Common myeloid progenitor, CD34-positive (primary cell): Measurements from ENCODE around the gene MSANTD3.
A peak's percentile ranks its signal among the peaks of the same experiment; 100 is the strongest.

Experiments
- CTCF ChIA-PET: fragments of 350-600 bp; sonication (Branson Sonifier 250); formaldehyde crosslinking; loops from one replicate; lab custom pipeline; 2021; ENCODE audit warnings: antibody characterized with exemption; lab: Charles Lee
- POLR2A ChIA-PET: fragments of 350-600 bp; sonication (Branson Sonifier 250); formaldehyde crosslinking; loops from one replicate; lab custom pipeline; 2021; ENCODE audit warnings: antibody characterized with exemption; lab: Charles Lee
- DNase-seq, 3 donors: peaks; one replicate each; pipeline versions ENCODE4 v3.0.0 to v3.0.0-alpha.2; 2013
- H3K27ac ChIP-seq, 2 experiments: 1 replicate in 1 of 2; 2 replicates in 1 of 2; pipeline ENCODE4 v1.7.0; 2013; ENCODE audit warnings: inconsistent platforms in 2 of 2, low read length in 2 of 2, mild to moderate bottlenecking in 2 of 2, low read depth in 1 of 2, moderate library complexity in 1 of 2; ENCODE audit not compliant: severe bottlenecking in 2 of 2, insufficient read depth in 1 of 2, poor library complexity in 1 of 2
- H3K27me3 ChIP-seq, 5 experiments: replicated peaks in 2 of 5; 1 replicate in 3 of 5; 2 replicates in 2 of 5; pipeline versions ENCODE4 v1.6.1 to v1.7.0; 2013; ENCODE audit warnings: low read length in 4 of 5, mild to moderate bottlenecking in 2 of 5, moderate library complexity in 2 of 5, inconsistent platforms in 1 of 5; ENCODE audit not compliant: insufficient read depth in 5 of 5, control insufficient read depth in 4 of 5
- H3K36me3 ChIP-seq, 4 experiments: 1 replicate in 2 of 4; 2 replicates in 2 of 4; pipeline versions ENCODE4 v1.6.1 to v1.7.0; 2013; ENCODE audit warnings: low read length in 3 of 4, control low read depth in 1 of 4, mild to moderate bottlenecking in 1 of 4; ENCODE audit not compliant: control insufficient read depth in 4 of 4, insufficient read depth in 4 of 4
- H3K4me1 ChIP-seq, 4 experiments: 1 replicate in 3 of 4; 2 replicates in 1 of 4; pipeline versions ENCODE4 v1.6.1 to v1.7.1; 2013; ENCODE audit warnings: low read length in 3 of 4, mild to moderate bottlenecking in 3 of 4, control low read depth in 1 of 4, inconsistent platforms in 1 of 4, moderate library complexity in 1 of 4; ENCODE audit not compliant: control insufficient read depth in 4 of 4, insufficient read depth in 4 of 4; ENCODE audit errors: control extremely low read depth in 1 of 4
- H3K4me3 ChIP-seq, 7 experiments: 1 replicate in 4 of 7; 2 replicates in 3 of 7; pipeline versions ENCODE4 v1.5.1 to v1.7.0; 2013; ENCODE audit warnings: mild to moderate bottlenecking in 7 of 7, low read length in 6 of 7, moderate library complexity in 6 of 7, inconsistent platforms in 2 of 7, low read depth in 2 of 7, control low read depth in 1 of 7; ENCODE audit not compliant: insufficient read depth in 4 of 7, control insufficient read depth in 1 of 7; ENCODE audit errors: extremely low read depth in 1 of 7
- H3K9me3 ChIP-seq, 5 experiments: 1 replicate in 4 of 5; 2 replicates in 1 of 5; pipeline versions ENCODE4 v1.6.1 to v1.7.1; 2013; ENCODE audit warnings: low read length in 4 of 5, mild to moderate bottlenecking in 2 of 5, inconsistent platforms in 1 of 5, low read depth in 1 of 5, moderate library complexity in 1 of 5; ENCODE audit not compliant: control insufficient read depth in 4 of 5, insufficient read depth in 2 of 5; ENCODE audit errors: control extremely low read depth in 1 of 5
- WGBS: methylation state at CpG from one replicate; pipeline ENCODE4 v1.1.5; 2013; ENCODE audit not compliant: insufficient coverage; 5-methylcytosine and 5-hydroxymethylcytosine counted together

The MSANTD3 gene

DNA sequence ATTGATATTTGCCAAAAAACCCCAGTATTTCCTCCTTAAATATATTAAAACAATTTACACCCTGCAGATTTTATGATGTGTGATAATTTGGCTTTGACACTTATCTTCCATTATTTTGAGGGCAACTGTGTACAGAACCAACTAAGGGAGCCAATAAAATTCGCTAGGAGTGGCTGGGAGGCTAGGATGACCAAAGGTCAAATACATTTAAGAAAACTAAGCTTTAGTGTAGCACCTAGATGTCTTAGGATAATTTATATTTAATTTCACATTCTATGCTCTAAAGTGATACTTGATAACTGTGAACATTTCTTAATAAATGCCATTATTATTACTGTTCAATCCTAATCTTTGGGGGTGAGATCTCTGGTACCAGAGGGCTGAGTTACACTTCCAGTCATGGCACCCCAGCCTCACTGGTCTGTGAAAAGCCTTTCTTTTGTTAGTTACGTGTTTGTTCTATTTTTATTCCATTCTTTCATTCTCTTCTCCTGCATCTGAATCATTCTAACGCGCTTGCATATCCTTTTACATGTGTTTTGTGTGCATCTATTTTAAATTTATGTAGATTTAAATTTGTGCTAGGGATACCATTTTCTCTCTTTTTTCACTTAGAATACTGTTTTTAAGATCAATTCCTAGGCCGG lies 19.1 kb downstream of the MSANTD3 start:
- 100% methylated on average over 1 of the region's 5 CpGs for WGBS
- no peak for DNase-seq
- CTCF ChIA-PET = interaction anchor here (0.7 to 6.9 kb wide), 3 partner anchors 8 to 98 kb away, joined by 3 to 34 read pairs (median 6); no protein-coding TSS in a partner anchor
- no peak overlapping the region for H3K27ac ChIP-seq
- peaks cover 4 to 27% (median 14%) of the 10 kb centered on the region in 4 experiments for H3K36me3 ChIP-seq
- H3K9me3 ChIP-seq = no peaks in the 10 kb centered on the region
- H3K4me1 ChIP-seq = peaks cover 0 to 12% (median 3%) of the 10 kb centered on the region in 4 experiments
- H3K27me3 ChIP-seq = no peaks in the 10 kb centered on the region
- H3K4me3 ChIP-seq = no peak overlapping the region
- POLR2A ChIA-PET = no interaction called here

DNA sequence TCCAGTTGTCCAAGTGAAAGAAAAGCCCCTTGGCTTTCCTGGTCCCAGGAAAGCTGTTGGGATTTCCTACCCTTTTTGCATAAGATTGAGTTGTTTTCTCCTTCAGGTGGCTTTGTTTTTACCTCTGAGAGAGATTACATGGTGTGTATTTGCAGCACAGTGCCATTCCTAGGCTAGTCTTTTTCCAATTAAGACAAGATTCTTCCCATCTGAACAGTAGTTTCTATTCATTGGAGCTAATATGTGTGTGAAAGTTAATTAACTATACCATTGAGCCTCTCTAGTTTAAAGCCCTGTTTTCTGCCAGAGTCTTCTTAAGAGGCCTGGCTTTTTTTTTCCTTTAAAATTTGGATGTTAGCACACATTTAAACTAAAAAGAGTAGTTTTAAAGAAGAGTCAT lies 20.1 kb downstream of the MSANTD3 start:
- Histone ChIP-seq H3K27ac (no peak overlapping the region), H3K36me3 (peaks cover 7 to 28% (median 18%) of the 10 kb centered on the region in 4 experiments), H3K4me1 (peaks cover 0 to 12% (median 3%) of the 10 kb centered on the region in 4 experiments), H3K9me3 (peaks cover 0 to 3% (median 0%) of the 10 kb centered on the region in 5 experiments), H3K4me3 (no peak overlapping the region), H3K27me3 (no peaks in the 10 kb centered on the region)
- no peak for DNase-seq
- POLR2A ChIA-PET = no interaction called here
- CTCF ChIA-PET = interaction anchor here (1.9 to 6.9 kb wide), 2 partner anchors 9 to 12 kb away, joined by 6 to 34 read pairs; no protein-coding TSS in a partner anchor

DNA sequence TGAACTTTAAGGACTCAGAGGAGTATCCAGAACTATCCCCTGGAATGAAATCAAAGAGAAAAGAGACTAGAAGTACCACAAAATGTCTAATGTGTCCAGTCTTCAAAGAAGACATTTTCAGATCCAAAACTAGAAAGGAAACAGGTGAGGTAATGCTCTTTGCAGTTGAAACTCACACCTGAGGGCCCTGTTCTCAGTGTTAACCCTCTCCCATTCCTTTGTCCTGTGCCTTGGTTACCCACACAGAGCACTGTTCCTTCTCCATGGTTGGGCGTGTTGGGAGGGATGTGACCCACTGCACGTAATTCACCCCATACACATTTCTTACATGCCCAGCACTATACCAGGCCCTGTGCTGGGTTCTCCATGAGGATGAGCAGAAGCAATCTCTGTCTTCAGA lies 21.3 kb downstream of the MSANTD3 start:
- no peak for DNase-seq
- no peaks in the 10 kb centered on the region for H3K27me3 ChIP-seq
- ChIA-PET POLR2A (no interaction called here), CTCF (interaction anchor here (6.9 kb wide), 1 partner anchor 10 kb away, joined by 34 read pairs; no protein-coding TSS in a partner anchor)
- WGBS = no CpG with 5 or more reads among the region's 2 CpGs
- peaks cover 8 to 35% (median 25%) of the 10 kb centered on the region in 4 experiments for H3K36me3 ChIP-seq
- no peak overlapping the region for H3K27ac ChIP-seq
- H3K4me3 ChIP-seq = no peak overlapping the region
- peaks cover 0 to 9% (median 4%) of the 10 kb centered on the region in 5 experiments for H3K9me3 ChIP-seq
- peaks cover 0 to 12% (median 3%) of the 10 kb centered on the region in 4 experiments for H3K4me1 ChIP-seq

DNA sequence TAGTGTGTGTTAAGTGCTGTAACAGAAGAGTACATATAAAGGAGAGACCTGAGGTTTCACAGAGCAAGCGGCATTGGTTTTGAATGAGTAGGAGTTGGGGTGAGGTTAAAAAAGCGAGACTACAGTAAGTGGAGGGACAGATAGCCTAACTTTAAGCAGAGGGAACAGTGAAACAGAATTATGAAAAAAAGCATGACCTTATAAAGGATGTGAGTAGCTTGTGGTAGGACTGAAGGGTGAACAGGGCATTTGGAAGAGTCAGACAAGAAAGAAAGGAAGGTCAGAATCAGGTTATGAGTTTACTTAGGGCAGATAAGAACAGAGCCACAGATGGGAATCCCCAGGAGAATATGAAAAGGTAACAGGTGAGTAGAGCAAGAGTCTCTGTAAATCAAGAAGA lies 22.5 kb downstream of the MSANTD3 start:
- H3K4me1 ChIP-seq = peaks cover 0 to 2% (median 0%) of the 10 kb centered on the region in 4 experiments
- H3K9me3 ChIP-seq = peaks cover 0 to 9% (median 4%) of the 10 kb centered on the region in 5 experiments
- POLR2A ChIA-PET = interaction anchor here (0.6 kb wide), 1 partner anchor 69 kb away, joined by 3 read pairs; no protein-coding TSS in a partner anchor
- H3K27ac ChIP-seq = no peak overlapping the region
- peaks cover 8 to 41% (median 28%) of the 10 kb centered on the region in 4 experiments for H3K36me3 ChIP-seq
- no peaks in the 10 kb centered on the region for H3K27me3 ChIP-seq
- no peak overlapping the region for H3K4me3 ChIP-seq
- WGBS = 100% methylated on average over 2 of the region's 2 CpGs
- no peak for DNase-seq
- CTCF ChIA-PET = interaction anchor here (6.9 kb wide), 1 partner anchor 11 kb away, joined by 34 read pairs; no protein-coding TSS in a partner anchor

DNA sequence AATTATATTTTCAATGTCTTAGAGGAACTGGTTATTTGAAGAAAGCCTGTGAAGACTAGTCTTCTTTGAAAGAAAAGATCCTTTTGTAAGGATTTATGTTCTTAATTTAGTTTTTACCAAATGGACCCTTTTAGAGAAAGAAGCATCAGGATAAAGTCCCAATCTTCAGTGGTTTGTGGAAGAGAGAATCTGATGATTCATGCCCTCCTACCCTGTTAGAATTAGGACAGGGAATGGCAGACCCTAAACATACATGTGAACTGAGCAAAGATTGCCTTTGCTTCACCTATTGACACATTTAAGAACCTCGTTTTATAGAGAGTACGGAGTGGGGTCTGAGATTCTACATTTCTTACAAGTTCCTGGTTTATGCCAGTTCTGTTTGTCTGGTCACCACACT lies 26.0 kb downstream of the MSANTD3 start:
- ChIA-PET CTCF (interaction anchor here (1.4 to 1.6 kb wide), 2 partner anchors 13 kb away, joined by 3 to 4 read pairs; no protein-coding TSS in a partner anchor), POLR2A (no interaction called here)
- Histone ChIP-seq H3K9me3 (peaks cover 0 to 9% (median 4%) of the 10 kb centered on the region in 5 experiments), H3K36me3 (peaks cover 7 to 40% (median 24%) of the 10 kb centered on the region in 4 experiments), H3K4me1 (no peaks in the 10 kb centered on the region), H3K4me3 (peak overlapping the region in 1 of 7 experiments; percentile 6), H3K27me3 (no peaks in the 10 kb centered on the region), H3K27ac (no peak overlapping the region)
- no peak for DNase-seq
- WGBS = 100% methylated on average over 2 of the region's 2 CpGs

DNA sequence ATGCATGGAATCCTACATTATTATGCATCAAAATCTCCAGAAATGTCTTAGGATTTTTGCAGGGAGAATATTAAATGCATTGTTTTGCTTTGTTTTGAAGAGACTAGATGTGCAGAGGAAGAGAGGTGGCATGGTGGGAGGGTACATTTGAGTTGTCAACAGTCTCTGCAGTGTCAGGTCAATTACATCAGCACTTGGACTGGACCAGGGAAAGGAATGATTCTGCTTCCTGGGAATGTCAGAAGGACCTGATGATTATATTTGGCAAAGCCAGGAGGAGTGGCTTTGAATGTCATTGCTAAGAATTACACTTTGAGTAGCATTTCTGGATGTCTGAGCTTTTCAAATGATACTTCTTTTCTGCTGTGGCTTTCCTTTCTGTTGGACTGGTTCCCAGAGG lies 28.5 kb downstream of the MSANTD3 start:
- ChIA-PET POLR2A (no interaction called here), CTCF (interaction anchor here (0.7 kb wide), 1 partner anchor 32 kb away, joined by 5 read pairs; no protein-coding TSS in a partner anchor)
- Histone ChIP-seq H3K36me3 (peaks cover 5 to 36% (median 22%) of the 10 kb centered on the region in 4 experiments), H3K9me3 (peaks cover 0 to 9% (median 4%) of the 10 kb centered on the region in 5 experiments), H3K27ac (no peak overlapping the region), H3K27me3 (no peaks in the 10 kb centered on the region), H3K4me3 (no peak overlapping the region), H3K4me1 (no peaks in the 10 kb centered on the region)
- DNase-seq = no peak

DNA sequence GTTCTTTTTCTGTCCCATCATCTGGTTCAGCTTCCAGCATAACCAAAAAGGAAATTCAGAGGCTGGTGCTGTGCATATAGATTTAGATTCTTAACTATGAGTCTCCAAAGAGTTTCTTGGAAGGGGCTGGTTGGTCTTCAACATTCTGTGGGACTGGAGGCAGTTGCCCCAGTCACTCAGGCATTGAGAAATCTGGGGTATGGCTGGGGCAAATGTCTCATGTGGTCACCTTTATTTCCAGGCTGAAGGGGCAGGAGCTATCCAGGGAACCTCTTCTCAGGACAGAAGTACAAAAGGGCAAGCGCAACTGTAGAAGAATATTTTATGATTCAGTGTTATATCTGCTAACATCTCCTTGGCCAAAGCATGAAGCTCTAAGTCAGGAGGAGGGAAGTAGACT lies 30.6 kb downstream of the MSANTD3 start:
- DNase-seq = no peak
- ChIA-PET CTCF (interaction anchor here (1.1 kb wide), 1 partner anchor 47 kb away, joined by 3 read pairs; no protein-coding TSS in a partner anchor), POLR2A (no interaction called here)
- Histone ChIP-seq H3K4me3 (no peak overlapping the region), H3K9me3 (peaks cover 0 to 6% (median 2%) of the 10 kb centered on the region in 5 experiments), H3K27ac (no peak overlapping the region), H3K36me3 (peaks cover 0 to 17% (median 11%) of the 10 kb centered on the region in 4 experiments), H3K4me1 (no peaks in the 10 kb centered on the region), H3K27me3 (no peaks in the 10 kb centered on the region)
- WGBS = no CpG with 5 or more reads among the region's 1 CpG
